HL-60/S4 treated with phorbol 12-myristate 13-acetate at 8.2 ng/mL for 4 days and 3 days (cell line): ENCODE results near the gene TSEN54.

ENCODE experiments used
- in situ Hi-C: fragments of 300-500 bp; cut with MboI; formaldehyde crosslinking; loops from 2 replicates; pipeline ENCODE4 v1.15.0; 2022; ENCODE audit warnings: low sequenced_read_pairs

TSEN54 gene

GRCh38 chr17:75502721-75503329 is 13.5 kb upstream of the TSEN54 start:
- in situ Hi-C loops, result no loop called here

GRCh38 chr17:75503337-75503950 is 12.9 kb upstream of the TSEN54 start:
- in situ Hi-C loops, result no loop called here

- in situ Hi-C loops, result no loop called here
Observed at GRCh38 chr17:75503976-75504346, 12.4 kb upstream of the TSEN54 start.

GRCh38 chr17:75504347-75505151 is 11.8 kb upstream of the TSEN54 start:
- in situ Hi-C loops, result no loop called here

GRCh38 chr17:75505152-75505409 is 11.2 kb upstream of the TSEN54 start:
- in situ Hi-C loops, result no loop called here

GRCh38 chr17:75505640-75506039 is 10.7 kb upstream of the TSEN54 start:
- in situ Hi-C loops, result no loop called here

- in situ Hi-C loops, result no loop called here
Observed at GRCh38 chr17:75506134-75506533, 10.2 kb upstream of the TSEN54 start.

- in situ Hi-C loops, result no loop called here
Observed at GRCh38 chr17:75506888-75507287, 9.4 kb upstream of the TSEN54 start.

GRCh38 chr17:75507733-75508719 is 8.3 kb upstream of the TSEN54 start:
- in situ Hi-C loops, result no loop called here

GRCh38 chr17:75508931-75509361 is 7.4 kb upstream of the TSEN54 start:
- in situ Hi-C loops, result no loop called here

- in situ Hi-C loops, result no loop called here
Observed at GRCh38 chr17:75509528-75510258, 6.6 kb upstream of the TSEN54 start.

GRCh38 chr17:75511270-75511609 is 5.1 kb upstream of the TSEN54 start:
- in situ Hi-C loops, result no loop called here

GRCh38 chr17:75511610-75512575 is 4.4 kb upstream of the TSEN54 start:
- in situ Hi-C loops, result no loop called here

- in situ Hi-C loops, result no loop called here
Observed at GRCh38 chr17:75512926-75513640, 3.2 kb upstream of the TSEN54 start.

- in situ Hi-C loops, result no loop called here
Observed at GRCh38 chr17:75513641-75514000, 2.7 kb upstream of the TSEN54 start.

GRCh38 chr17:75514299-75514918 is 1.9 kb upstream of the TSEN54 start:
- in situ Hi-C loops, result no loop called here

GRCh38 chr17:75514919-75515495 is 1.3 kb upstream of the TSEN54 start:
- in situ Hi-C loops, result no loop called here
